ENCODE measurements around the gene SFI1. TPM values are rescaled to one million over a fixed set of nuclear protein-coding genes. Genes with fewer than 3 reads are reported as not detected.

Gene SFI1
- polyA plus RNA-seq, 1 donor (not counting 4 experiments of a cell fraction or from before 2014, with no cell fraction given) = 10.7 TPM

DNA sequence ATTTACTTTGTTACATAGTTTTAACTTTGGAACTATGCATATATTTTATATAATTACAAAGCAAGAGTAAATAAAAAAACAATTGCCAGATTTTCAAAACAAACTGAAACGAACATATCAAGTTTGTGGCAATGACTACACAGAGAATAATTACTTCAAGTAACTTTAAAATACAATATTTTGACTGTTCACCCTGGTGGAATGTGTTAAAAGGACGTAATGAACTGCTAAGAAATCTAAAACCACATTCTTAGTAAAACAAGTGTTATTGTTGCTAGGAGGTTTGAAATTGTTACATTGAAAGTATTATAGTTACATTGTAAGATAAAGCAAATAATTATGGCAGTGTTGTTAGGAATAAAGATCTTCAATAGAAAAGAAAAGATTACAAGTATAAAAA is 71.4 kb downstream of the SFI1 start:
- DNase-seq (ENCODE audit: low read depth, low spot score) (no peak), FAIRE-seq (no peak)
- no peaks in the 10 kb centered on the region for H3K9me3 ChIP-seq (ENCODE audit: control insufficient read depth, low read depth, low read length)
- no peaks in the 10 kb centered on the region for H3K27me3 ChIP-seq (ENCODE audit: control insufficient read depth, extremely low read depth, insufficient read depth, low read length)
- no peaks in the 10 kb centered on the region for H3K9me1 ChIP-seq (ENCODE audit: control insufficient read depth, extremely low read depth, insufficient read depth, low read length)
- no peaks in the 10 kb centered on the region for H3K36me3 ChIP-seq (ENCODE audit: control insufficient read depth in 2 of 2, extremely low read depth in 1 of 2, insufficient read depth in 2 of 2, low read length in 2 of 2)
- no peaks in the 10 kb centered on the region for H3K79me2 ChIP-seq (ENCODE audit: control insufficient read depth, insufficient read depth, low read length)
- no peak overlapping the region for H3K27ac ChIP-seq (ENCODE audit: control insufficient read depth, insufficient read depth, low read length)
- no peak overlapping the region for H3K4me2 ChIP-seq (ENCODE audit: control insufficient read depth, extremely low read depth, insufficient read depth, low read depth, low read length)
- no peaks in the 10 kb centered on the region for H3K4me1 ChIP-seq (ENCODE audit: control insufficient read depth, extremely low read depth, insufficient read depth, low read length)
- no peaks in the 10 kb centered on the region for H4K20me1 ChIP-seq (ENCODE audit: control insufficient read depth, extremely low read depth, insufficient read depth, low read length)
- H3K4me3 ChIP-seq (ENCODE audit: control insufficient read depth in 2 of 3, extremely low read depth in 1 of 3, insufficient read depth in 2 of 3, low read depth in 1 of 3, low read length in 3 of 3) = no peak overlapping the region
- TF ChIP-seq EZH2 (IDR thresholded peaks at IDR 0.05; ENCODE audit: low read length) (no peak), CTCF (optimal IDR thresholded peaks at IDR 0.05 in 1 of 3, IDR thresholded peaks at IDR 0.05 in 1 of 3, conservative IDR thresholded peaks at IDR 0.05 in 1 of 3; ENCODE audit: extremely low read depth in 1 of 3, insufficient read depth in 2 of 3, low read length in 3 of 3) (no peak)
- H2AFZ ChIP-seq (ENCODE audit: control insufficient read depth, low read length) = no peak overlapping the region
- no peak overlapping the region for H3K9ac ChIP-seq (ENCODE audit: control insufficient read depth, extremely low read depth, insufficient read depth, low read length)
- dilution Hi-C loops (cut with MboI; ENCODE audit: extremely low pct_ligation_motif_present, low sequenced_read_pairs) = no loop called here

GRCh38 chr22:31569126-31569525 is 72.8 kb downstream of the SFI1 start:
- TF ChIP-seq EZH2 (IDR thresholded peaks at IDR 0.05; ENCODE audit: low read length) (no peak), CTCF (optimal IDR thresholded peaks at IDR 0.05 in 1 of 3, IDR thresholded peaks at IDR 0.05 in 1 of 3, conservative IDR thresholded peaks at IDR 0.05 in 1 of 3; ENCODE audit: extremely low read depth in 1 of 3, insufficient read depth in 2 of 3, low read length in 3 of 3) (no peak)
- Histone ChIP-seq H4K20me1 (ENCODE audit: control insufficient read depth, extremely low read depth, insufficient read depth, low read length) (no peaks in the 10 kb centered on the region), H3K36me3 (ENCODE audit: control insufficient read depth in 2 of 2, extremely low read depth in 1 of 2, insufficient read depth in 2 of 2, low read length in 2 of 2) (no peaks in the 10 kb centered on the region), H3K4me3 (ENCODE audit: control insufficient read depth in 2 of 3, extremely low read depth in 1 of 3, insufficient read depth in 2 of 3, low read depth in 1 of 3, low read length in 3 of 3) (no peak overlapping the region), H3K27me3 (ENCODE audit: control insufficient read depth, extremely low read depth, insufficient read depth, low read length) (no peaks in the 10 kb centered on the region), H3K9me1 (ENCODE audit: control insufficient read depth, extremely low read depth, insufficient read depth, low read length) (no peaks in the 10 kb centered on the region), H3K27ac (ENCODE audit: control insufficient read depth, insufficient read depth, low read length) (no peak overlapping the region), H2AFZ (ENCODE audit: control insufficient read depth, low read length) (no peak overlapping the region), H3K9me3 (ENCODE audit: control insufficient read depth, low read depth, low read length) (no peaks in the 10 kb centered on the region), H3K4me2 (ENCODE audit: control insufficient read depth, extremely low read depth, insufficient read depth, low read depth, low read length) (no peak overlapping the region), H3K9ac (ENCODE audit: control insufficient read depth, extremely low read depth, insufficient read depth, low read length) (no peak overlapping the region), H3K4me1 (ENCODE audit: control insufficient read depth, extremely low read depth, insufficient read depth, low read length) (no peaks in the 10 kb centered on the region), H3K79me2 (ENCODE audit: control insufficient read depth, insufficient read depth, low read length) (no peaks in the 10 kb centered on the region)
- DNase-seq (ENCODE audit: low read depth, low spot score) (no peak), FAIRE-seq (no peak)
- dilution Hi-C loops (cut with MboI; ENCODE audit: extremely low pct_ligation_motif_present, low sequenced_read_pairs) = no loop called here
